ENCODE results near the gene BIRC3.

The BIRC3 gene

GRCh38 chr11:102375720-102376399 lies 58.6 kb downstream of the BIRC3 start:
- no peak for DNase-seq (ENCODE audit: low read depth)

GRCh38 chr11:102377891-102378290 lies 60.6 kb downstream of the BIRC3 start:
- no peak for DNase-seq (ENCODE audit: low read depth)

- DNase-seq (ENCODE audit: low read depth): no peak
Observed at GRCh38 chr11:102378818-102379217, 61.5 kb downstream of the BIRC3 start.

GRCh38 chr11:102382384-102382783 lies 65.1 kb downstream of the BIRC3 start:
- DNase-seq (ENCODE audit: low read depth): no peak

GRCh38 chr11:102383839-102384238 lies 66.6 kb downstream of the BIRC3 start:
- no peak for DNase-seq (ENCODE audit: low read depth)

GRCh38 chr11:102384419-102385079 lies 67.3 kb downstream of the BIRC3 start:
- DNase-seq (ENCODE audit: low read depth): no peak

- no peak for DNase-seq (ENCODE audit: low read depth)
Observed at GRCh38 chr11:102385085-102386007, 68.1 kb downstream of the BIRC3 start.

- DNase-seq (ENCODE audit: low read depth): no peak
Observed at GRCh38 chr11:102386136-102386734, 69.0 kb downstream of the BIRC3 start.

- no peak for DNase-seq (ENCODE audit: low read depth)
Observed at GRCh38 chr11:102387043-102387781, 69.9 kb downstream of the BIRC3 start.
